NCI-H1417 (cell line): ENCODE data around the gene PRKACA.
"Not testable (repeated sequence)": the region's sequence is repeated elsewhere in the genome, so short reads cannot be mapped to it uniquely, and the experiment has no call there.

Source experiments
- DNase-seq, 3 experiments: peaks; one replicate each; lab custom pipeline; 2025; lab: John Stamatoyannopoulos, UW

PRKACA gene

DNA sequence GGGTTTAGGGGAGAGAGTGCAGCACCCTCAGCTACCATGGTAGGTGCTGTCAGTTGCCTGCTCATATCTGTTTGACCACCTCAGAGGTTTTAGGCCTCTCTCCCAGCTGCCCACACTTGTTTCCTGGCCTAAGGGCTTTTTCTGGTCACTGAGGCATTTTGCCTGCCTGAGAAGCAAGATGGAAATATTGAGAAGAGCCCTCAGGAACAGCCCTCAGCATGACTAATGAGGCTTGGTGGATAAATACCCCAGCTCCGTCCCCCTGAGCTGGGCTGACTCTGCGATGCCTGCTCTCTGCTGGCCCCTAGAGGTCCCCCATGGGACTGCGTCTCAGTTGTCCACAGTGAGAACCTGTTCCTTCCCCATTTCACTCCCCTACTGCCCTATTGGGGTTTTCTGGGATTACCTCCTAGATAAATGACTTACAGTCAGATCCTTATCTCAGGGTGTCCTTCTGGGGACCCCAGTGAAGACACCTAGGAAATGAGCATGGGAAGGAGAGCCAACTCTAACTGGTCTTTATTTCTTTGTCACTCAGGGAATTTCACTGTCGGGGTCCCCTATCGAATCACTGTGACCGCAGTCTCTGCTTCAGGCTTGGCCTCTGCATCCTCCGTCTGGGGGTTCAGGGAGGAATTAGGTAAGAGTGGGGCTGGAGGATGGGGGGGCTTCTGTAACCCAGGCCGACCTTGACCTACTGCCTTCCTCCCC, 69.0 kb downstream of the PRKACA start:
- peak; percentile 7 to 44 (median 22) for DNase-seq

DNA sequence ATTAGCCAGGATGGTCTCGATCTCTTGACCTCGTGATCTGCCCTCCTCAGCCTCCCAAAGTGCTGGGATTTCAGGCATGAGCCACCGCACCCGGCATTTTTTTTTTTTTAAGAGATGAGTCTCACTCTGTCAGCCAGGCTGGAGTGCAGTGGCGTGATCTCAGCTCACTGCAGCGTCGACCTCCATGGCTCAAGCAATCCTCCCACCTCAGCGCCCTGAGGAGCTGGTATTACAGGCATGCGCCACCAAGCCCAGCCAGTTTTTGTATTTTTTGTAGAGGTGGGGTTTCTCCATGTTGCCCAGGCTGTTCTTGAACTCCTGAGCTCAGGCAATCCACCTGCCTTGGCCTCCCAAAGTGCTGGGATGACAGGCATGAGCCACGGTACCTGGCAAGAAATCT, 69.7 kb downstream of the PRKACA start:
- DNase-seq: not testable (repeated sequence)

DNA sequence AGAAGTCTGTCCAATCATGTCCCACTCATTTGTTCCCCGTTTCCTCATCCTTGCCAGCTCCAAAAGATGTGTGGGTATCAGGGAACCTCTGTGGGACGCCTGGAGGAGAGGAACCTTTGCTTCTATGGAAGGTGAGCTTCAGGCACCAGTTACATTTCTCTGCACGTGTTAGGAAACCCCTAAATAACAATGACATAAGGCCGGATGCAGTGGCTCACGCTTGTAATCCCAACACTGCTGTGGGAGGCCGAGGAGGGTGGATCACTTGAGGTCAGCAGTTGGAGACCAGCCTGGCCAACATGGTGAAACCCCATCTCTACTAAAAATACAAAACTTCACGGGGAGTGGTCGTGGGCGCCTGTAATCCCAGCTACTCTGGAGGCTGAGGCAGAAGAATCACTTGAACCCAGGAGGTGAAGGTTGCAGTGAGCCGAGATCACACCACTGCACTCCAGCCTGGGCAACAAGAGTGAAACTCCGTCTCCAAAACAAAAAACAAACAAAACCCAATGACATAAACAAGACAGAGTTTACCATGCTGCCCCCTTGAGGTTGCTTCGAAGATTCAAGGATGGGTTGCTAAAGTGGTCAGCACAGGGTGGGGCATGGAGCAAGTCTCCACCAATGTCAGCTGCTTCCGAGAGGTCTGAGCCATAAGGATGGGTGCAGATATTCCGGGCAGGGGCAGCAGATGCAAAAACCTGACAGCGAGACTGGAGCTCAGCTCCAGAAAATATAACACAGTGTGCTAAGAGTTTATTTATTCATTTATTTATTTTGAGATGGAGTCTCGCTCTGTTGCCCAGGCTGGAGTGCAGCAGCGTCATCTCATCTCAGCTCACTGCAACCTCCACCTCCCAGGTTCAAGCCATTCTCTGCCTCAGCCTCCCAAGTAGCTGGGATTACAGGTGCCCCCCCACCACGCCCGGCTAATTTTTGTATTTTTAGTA, 74.6 kb downstream of the PRKACA start:
- peak in 2 of 3 experiments; percentile 13 to 56 for DNase-seq
